Measurements from ENCODE around the gene SORCS1.

DNA sequence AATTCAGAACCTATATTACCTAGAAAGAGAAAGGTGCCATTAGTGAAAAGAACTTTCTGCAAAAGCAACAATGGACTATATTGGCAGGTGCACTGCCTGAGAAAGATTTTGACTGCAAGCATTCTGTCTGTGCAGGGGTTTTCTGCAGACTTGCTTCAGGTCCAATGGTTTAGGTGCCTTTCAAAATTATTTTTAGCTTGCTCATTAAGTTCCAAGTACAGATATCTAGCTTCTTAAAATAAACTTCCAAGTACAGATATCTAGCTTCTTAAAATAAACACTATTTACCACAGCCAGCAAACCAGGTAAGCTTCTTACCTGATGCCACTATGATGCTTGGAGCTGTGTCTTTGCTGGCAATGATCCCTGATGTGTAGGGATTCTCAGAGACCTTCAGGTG lies 485.2 kb downstream of the SORCS1 start:
- TF ChIP-seq CENPX (CRISPR knock-in tag; IDR thresholded peaks at IDR 0.05) (no peak), TAF1 (CRISPR knock-in tag; IDR thresholded peaks at IDR 0.05) (no peak)
- TF ChIP-seq, protein P1, sequence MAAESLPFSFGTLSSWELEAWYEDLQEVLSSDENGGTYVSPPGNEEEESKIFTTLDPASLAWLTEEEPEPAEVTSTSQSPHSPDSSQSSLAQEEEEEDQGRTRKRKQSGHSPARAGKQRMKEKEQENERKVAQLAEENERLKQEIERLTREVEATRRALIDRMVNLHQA (CRISPR knock-in tag; IDR thresholded peaks at IDR 0.05) = no peak

Measured in HepG2 (cell line).